Activated CD4-positive, alpha-beta T cell treated with anti-CD3 and anti-CD28 coated beads, Interleukin-2, amount 50 U/mL, for 4 hours (primary cell): ENCODE measurements around the gene EYS.
"Not testable (repeated sequence)": the region's sequence is repeated elsewhere in the genome, so short reads cannot be mapped to it uniquely, and the experiment has no call there.

Experiments
- DNase-seq, 2 experiments: peaks; one replicate each; pipeline ENCODE4 v3.0.0-alpha.2; 2020

Gene EYS

GRCh38 chr6:64266351-64266821 is 1440.6 kb downstream of the EYS start:
- DNase-seq = no peak

GRCh38 chr6:64263778-64264177 is 1443.2 kb downstream of the EYS start:
- DNase-seq = no peak

GRCh38 chr6:64259372-64259771 is 1447.7 kb downstream of the EYS start:
- no peak for DNase-seq

- DNase-seq = no peak
Measured at GRCh38 chr6:64258752-64259151, 1448.3 kb downstream of the EYS start.

DNA sequence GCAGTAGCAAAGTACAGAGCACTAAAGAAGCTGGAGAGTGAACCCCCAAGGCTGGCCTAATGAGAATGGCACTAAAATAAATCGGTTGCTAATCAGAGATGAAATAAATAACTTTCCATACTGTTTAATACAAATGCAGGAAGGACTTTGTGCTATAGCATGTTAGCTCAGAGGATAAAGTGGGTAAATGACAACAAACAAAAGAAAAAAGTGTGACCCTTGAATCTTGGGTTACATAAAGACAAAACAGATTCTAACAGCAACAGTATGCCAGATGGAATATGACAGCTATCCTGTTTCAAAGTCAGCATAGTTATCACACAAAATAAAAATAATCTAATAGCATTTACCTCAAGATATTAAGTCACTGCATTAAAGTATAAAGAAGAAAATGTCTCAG is 1448.7 kb downstream of the EYS start:
- DNase-seq = no peak

DNA sequence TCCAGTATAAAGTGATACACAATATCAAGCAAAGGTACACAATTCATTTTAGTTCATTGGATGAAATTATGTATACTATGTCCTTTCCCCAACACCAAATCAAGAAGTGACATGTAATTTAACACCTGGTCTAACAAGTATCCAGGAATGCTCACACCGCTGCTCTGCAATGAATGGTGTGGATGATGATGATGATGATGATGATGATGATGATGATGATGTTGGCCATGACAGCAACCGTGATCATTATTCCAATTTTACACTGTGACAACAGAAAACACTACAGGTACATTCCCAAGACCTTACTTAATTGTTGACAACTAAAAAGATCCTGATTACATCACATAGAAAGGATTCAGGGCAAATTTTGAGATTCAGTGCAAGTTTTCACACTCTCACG is 1449.4 kb downstream of the EYS start:
- no peak for DNase-seq

- DNase-seq = no peak
Measured at GRCh38 chr6:64256483-64256882, 1450.5 kb downstream of the EYS start.

DNA sequence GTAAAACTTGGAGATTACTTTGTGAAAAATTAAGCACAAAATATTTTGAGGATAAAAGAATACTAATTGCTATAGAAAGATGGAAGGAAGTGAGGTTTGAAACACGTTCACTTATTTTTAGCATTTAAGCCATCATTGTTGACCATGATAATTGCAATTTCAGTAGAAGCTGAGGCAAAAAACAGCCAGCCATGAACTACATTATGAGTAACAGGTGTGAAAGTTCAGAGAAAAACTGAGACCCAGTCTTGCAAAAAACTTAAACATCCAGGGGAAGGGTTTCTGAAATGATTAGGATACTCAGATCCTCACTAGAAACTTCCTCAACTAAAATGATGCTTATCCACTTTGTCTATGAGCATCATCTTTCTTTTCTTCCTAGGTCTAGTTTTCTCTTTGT is 1452.0 kb downstream of the EYS start:
- no peak for DNase-seq

- no peak for DNase-seq
Measured at GRCh38 chr6:64254558-64254957, 1452.5 kb downstream of the EYS start.

GRCh38 chr6:64252256-64252655 is 1454.8 kb downstream of the EYS start:
- DNase-seq = no peak

DNA sequence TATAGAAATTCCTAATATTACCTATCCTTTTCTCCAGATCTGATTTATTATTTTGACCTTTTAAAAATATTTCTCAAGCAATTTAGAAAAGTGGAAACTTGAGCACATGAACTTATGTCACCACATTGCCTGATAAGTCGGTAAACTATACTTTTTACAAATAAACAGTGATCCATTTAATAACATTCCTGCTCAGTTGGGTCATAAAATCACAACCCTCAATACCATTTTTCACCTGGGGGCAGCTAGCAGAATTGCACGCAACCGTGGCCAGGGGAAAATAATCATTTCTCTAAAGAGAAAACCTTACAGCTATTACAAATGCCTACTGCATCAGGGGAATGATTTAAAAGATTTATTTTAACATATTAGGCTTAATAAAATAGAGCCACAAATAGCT is 1456.9 kb downstream of the EYS start:
- no peak for DNase-seq

DNA sequence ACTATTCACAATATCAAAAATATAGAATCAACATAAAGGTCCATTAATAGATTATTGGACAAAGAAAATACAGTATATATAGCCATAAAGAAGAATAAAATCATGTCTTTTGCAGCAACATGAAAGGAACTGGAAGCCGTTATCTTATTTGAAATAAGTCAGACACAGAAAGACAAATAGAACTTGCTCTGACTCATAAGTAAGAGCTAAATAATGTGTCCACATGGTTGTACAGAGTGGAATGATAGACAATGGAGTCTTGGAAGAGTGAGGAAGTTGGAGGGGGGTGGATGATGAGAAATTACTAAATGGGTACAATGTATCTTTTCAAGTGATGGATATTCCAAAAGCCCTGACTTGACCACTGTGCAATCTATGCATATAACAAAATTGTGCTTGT is 1457.9 kb downstream of the EYS start:
- no peak for DNase-seq

DNA sequence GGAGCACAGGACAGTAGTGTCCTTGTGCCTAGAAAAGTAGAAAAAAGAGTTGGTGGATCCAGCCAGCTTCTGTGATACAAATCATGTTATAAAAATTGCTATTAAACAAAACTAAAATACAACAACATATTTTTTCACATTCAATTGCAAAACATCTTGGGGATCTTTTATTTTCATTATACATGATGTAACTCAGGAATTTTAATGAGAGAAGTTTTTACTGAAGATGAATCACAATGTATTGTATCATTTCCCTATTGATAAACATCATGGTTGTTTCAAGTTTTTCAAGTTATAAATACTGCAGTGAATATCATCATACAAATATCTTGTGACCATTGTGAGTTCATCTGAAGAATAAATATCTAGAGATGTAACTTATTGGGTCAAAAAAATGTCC is 1463.4 kb downstream of the EYS start:
- no peak for DNase-seq

- DNase-seq = not testable (repeated sequence)
Measured at GRCh38 chr6:64238908-64239307, 1468.1 kb downstream of the EYS start.

GRCh38 chr6:64238071-64238470 is 1469.0 kb downstream of the EYS start:
- no peak for DNase-seq

DNA sequence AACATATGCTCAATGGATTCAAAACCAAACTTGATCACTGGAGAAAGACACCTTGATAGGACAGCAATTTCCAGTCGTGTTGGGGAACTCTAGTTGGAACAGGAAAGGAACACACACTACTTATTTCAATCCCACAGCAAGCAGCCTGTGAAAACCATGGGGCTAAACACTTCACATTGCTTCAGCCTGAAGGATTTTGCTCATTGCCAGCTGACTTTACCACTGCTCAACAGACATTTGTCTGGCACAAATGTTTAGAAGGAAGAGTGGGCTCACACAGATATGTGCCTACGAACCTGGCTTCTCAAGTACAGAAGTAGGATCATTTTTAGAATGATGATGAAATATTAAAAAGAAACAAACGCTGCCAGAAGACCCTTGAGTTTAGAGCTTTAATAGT is 1473.3 kb downstream of the EYS start:
- no peak for DNase-seq

DNA sequence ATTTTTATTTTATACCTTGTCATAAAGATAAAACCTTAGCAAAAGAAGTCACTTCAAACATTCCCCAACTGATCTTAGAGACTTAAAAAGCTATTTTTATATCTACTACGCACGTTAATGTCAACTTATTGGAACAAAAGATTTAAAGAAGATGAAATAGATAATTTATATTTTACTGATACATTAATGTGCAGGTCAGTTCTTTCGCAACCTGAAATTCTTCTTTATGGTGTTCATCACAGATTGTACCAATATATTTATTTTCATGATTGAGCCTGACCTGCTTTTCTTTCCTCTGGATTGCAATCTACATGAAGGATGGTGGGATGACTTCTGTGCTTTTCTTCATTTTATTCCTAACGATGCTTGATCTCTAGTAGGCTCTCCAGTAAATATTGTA is 1475.1 kb downstream of the EYS start:
- DNase-seq = no peak

DNA sequence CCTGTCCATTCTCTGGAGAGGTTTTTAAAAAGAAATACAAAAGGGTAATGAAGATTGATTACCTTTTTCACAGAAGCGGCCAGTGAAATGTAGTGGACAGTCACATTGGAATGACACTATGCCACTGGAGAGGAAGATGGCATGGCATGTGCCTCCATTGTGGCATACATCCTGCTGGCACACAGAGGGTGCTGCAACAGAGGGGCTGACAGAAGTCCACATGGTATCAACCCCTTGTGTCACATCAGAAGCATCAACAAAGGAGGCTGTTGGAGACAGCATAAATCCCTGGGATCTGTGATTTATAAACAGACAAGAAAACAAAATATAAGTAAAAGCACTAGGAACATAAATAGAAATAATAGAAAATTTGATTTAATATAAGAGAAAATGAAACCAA is 1476.5 kb downstream of the EYS start:
- no peak for DNase-seq

DNA sequence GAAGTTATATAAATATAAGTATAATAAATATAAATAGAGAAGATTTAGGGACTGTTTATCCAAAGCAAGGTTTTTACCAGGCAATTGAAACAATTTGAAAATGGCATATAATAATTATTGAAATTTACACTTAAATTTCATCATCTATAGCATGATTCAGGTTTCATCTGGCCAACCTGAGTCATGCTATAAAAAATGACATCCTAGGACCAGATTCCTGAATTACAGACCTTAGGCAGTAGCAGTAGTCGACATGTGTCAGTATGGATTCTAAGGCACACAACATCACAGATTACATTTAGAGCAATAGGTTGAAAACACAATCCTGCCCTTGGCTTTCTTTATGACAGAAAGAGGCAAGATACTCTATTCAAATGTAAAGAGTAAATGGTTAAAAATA is 1479.2 kb downstream of the EYS start:
- no peak for DNase-seq

GRCh38 chr6:64225503-64225902 is 1481.5 kb downstream of the EYS start:
- DNase-seq = no peak

DNA sequence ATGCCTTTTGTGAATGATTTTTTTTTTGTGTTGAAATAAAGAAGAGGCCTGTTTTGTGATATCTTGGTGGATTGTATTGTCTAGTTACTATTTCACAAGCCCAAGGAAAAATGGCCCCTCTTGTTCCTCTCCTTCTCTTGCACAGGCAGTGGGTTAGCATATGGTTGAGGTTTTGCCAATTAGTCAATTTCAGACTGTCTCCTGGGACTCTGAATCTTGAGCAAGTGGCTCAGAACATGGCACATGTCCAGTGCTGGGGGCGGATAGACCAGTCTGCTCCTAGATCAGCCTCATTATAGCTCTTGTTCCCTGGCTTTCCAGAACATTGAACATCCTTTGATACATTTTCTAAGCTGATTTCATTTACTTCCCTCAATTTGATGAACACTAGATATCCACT is 1482.2 kb downstream of the EYS start:
- no peak for DNase-seq

GRCh38 chr6:64221776-64222175 is 1485.2 kb downstream of the EYS start:
- DNase-seq = no peak

DNA sequence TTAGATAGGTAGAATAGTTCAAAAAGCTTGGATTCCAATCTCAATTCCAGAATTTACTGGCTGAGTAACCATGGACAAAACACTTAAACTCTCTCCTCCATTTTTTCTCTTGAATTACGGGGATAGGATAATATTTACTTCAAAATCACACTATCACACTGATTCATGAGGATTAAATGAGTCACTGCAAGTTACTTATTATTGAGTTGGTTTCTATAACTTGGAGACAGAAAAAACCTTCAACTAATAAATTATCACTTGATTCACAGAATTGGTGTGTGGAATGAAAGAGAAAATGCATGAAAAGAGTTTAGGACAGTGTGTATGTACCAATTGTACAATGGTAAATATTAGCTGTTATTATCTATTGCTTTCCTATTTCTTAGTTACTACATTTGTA is 1486.2 kb downstream of the EYS start:
- DNase-seq = no peak

DNA sequence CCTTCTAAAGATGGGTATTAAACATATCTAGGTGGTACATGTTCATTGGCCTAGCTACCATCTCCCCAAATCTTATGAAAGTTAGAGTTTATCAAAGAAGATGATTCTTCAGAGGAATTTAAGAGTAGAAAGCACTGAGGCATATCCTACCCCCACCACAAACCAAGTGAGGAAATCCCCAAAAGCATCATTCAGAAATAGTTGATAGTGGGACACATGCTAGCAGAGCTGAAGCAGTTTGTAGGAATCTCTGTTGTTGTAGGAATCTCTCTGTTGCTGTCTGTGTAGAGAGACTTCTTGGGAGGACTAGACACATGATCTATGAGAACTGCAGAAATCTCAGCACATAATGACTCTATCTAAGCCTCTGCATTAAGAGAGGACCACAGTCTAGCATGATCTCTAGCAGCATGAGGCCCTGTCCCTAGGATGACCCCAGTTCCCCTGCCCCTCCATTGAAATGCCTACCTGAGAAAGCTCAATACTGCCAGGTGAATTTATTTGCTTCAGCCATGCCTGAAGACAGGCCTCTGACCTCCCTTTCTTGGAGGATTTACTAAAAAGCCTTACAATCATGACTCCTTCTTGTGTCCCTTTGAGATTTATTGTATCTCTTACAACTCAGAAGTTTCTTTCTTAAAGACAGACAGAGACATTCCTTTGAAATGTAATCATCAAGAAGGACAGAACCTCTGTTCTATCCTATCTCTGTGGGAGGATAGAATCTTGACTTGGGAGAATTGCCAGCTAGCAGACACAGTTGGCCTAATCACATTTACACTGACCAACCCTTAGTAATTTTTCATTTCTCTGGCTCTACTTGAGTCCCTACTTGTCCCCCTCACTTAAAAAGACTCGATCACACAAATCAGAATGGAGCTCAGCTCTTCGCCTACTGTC is 1489.1 kb downstream of the EYS start:
- DNase-seq = no peak

DNA sequence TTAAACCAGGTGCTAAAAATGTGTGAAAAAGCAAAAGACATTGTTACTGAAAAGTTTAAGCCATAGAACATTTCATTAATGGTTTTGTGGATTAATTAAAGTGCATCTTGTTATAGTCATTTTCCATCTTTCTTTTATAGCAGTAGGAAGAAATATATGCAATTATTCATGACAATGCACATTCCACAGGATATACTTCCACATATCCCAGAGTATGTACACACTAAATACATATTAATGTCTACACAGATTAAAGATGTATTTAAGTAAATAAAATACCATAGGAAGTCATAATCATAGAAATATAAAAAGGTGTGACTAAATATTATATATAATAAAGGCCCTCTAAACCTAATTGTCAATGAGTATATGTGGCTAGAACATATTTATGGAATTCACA is 1492.7 kb downstream of the EYS start:
- no peak for DNase-seq
